ENCODE measurements around the gene DPF3. TPM values are rescaled to one million over a fixed set of nuclear protein-coding genes. Genes with fewer than 3 reads are reported as not detected.

The DPF3 gene
- total and polyA plus RNA-seq, 2 donors (not counting 1 experiment from before 2014, with no cell fraction given), result 3.4 to 10.2 TPM

GRCh38 chr14:72630374-72630773 is 263.5 kb downstream of the DPF3 start:
- H3K4me1 Mint-ChIP-seq, result peaks cover 11% of the 10 kb centered on the region
- DNase-seq (no peak), ATAC-seq (ENCODE audit: low read depth) (no peak)
- TF ChIP-seq CTCF (IDR thresholded peaks at IDR 0.05) (no peak), EZH2 (IDR thresholded peaks at IDR 0.05; ENCODE audit: borderline replicate concordance, insufficient read depth, low read depth, low read length, poor library complexity, severe bottlenecking) (no peak)
- Histone ChIP-seq H2AFZ (ENCODE audit: insufficient read depth, low read depth, low read length, poor library complexity, severe bottlenecking) (no peak overlapping the region), H3K79me2 (ENCODE audit: control insufficient read depth, insufficient read depth, low read length) (no peaks in the 10 kb centered on the region), H3K9ac (ENCODE audit: low read length) (no peak overlapping the region), H3K4me1 (ENCODE audit: control insufficient read depth in 2 of 2, insufficient read depth in 2 of 2, low read length in 2 of 2) (no peaks in the 10 kb centered on the region), H3K4me2 (replicated peaks; ENCODE audit: low read depth, low read length, poor library complexity, severe bottlenecking) (no peak overlapping the region), H3K27me3 (replicated peaks in 1 of 4; ENCODE audit: control extremely low read depth in 1 of 4, control insufficient read depth in 3 of 4, insufficient read depth in 4 of 4, low read length in 3 of 4) (no peaks in the 10 kb centered on the region), H3K4me3 (ENCODE audit: control extremely low read depth in 1 of 5, extremely low read depth in 1 of 5, insufficient read depth in 1 of 5, low read depth in 2 of 5, low read length in 4 of 5) (no peak overlapping the region), H3K9me3 (ENCODE audit: control extremely low read depth in 1 of 3, control insufficient read depth in 2 of 3, insufficient read depth in 1 of 3, low read length in 2 of 3) (peaks cover 0 to 6% (median 0%) of the 10 kb centered on the region in 3 donors), H3K36me3 (replicated peaks in 1 of 2; ENCODE audit: control extremely low read depth in 1 of 2, control insufficient read depth in 1 of 2, extremely low read depth in 1 of 2, insufficient read depth in 2 of 2, low read length in 1 of 2) (no peaks in the 10 kb centered on the region), H3K27ac (ENCODE audit: low read length in 2 of 2) (no peak overlapping the region), H4K20me1 (ENCODE audit: control insufficient read depth, insufficient read depth, low read length, poor library complexity, severe bottlenecking) (no peaks in the 10 kb centered on the region)
- intact Hi-C loops (cut with micrococcal nuclease), result no loop called here
- ChIA-PET CTCF (no interaction called here), POLR2A (no interaction called here)
- 100% methylated on average over 4 of the region's 4 CpGs for WGBS (ENCODE audit: insufficient coverage)
- peaks cover 3% of the 10 kb centered on the region for H3K27me3 Mint-ChIP-seq
- no peaks in the 10 kb centered on the region for H3K9me3 Mint-ChIP-seq (ENCODE audit: insufficient read depth)
- no peak overlapping the region for H3K27ac Mint-ChIP-seq
- H3K4me3 Mint-ChIP-seq, result no peak overlapping the region

GRCh38 chr14:72629534-72629933 is 264.4 kb downstream of the DPF3 start:
- Histone ChIP-seq H3K9ac (ENCODE audit: low read length) (no peak overlapping the region), H3K27ac (ENCODE audit: low read length in 2 of 2) (no peak overlapping the region), H3K9me3 (ENCODE audit: control extremely low read depth in 1 of 3, control insufficient read depth in 2 of 3, insufficient read depth in 1 of 3, low read length in 2 of 3) (peaks cover 0 to 6% (median 0%) of the 10 kb centered on the region in 3 donors), H3K4me1 (ENCODE audit: control insufficient read depth in 2 of 2, insufficient read depth in 2 of 2, low read length in 2 of 2) (no peaks in the 10 kb centered on the region), H3K27me3 (replicated peaks in 1 of 4; ENCODE audit: control extremely low read depth in 1 of 4, control insufficient read depth in 3 of 4, insufficient read depth in 4 of 4, low read length in 3 of 4) (no peaks in the 10 kb centered on the region), H3K4me3 (ENCODE audit: control extremely low read depth in 1 of 5, extremely low read depth in 1 of 5, insufficient read depth in 1 of 5, low read depth in 2 of 5, low read length in 4 of 5) (no peak overlapping the region), H2AFZ (ENCODE audit: insufficient read depth, low read depth, low read length, poor library complexity, severe bottlenecking) (no peak overlapping the region), H3K36me3 (replicated peaks in 1 of 2; ENCODE audit: control extremely low read depth in 1 of 2, control insufficient read depth in 1 of 2, extremely low read depth in 1 of 2, insufficient read depth in 2 of 2, low read length in 1 of 2) (no peaks in the 10 kb centered on the region), H4K20me1 (ENCODE audit: control insufficient read depth, insufficient read depth, low read length, poor library complexity, severe bottlenecking) (no peaks in the 10 kb centered on the region), H3K79me2 (ENCODE audit: control insufficient read depth, insufficient read depth, low read length) (no peaks in the 10 kb centered on the region), H3K4me2 (replicated peaks; ENCODE audit: low read depth, low read length, poor library complexity, severe bottlenecking) (no peak overlapping the region)
- TF ChIP-seq CTCF (IDR thresholded peaks at IDR 0.05) (no peak), EZH2 (IDR thresholded peaks at IDR 0.05; ENCODE audit: borderline replicate concordance, insufficient read depth, low read depth, low read length, poor library complexity, severe bottlenecking) (no peak)
- ChIA-PET CTCF (no interaction called here), POLR2A (no interaction called here)
- intact Hi-C loops (cut with micrococcal nuclease), result no loop called here
- H3K27me3 Mint-ChIP-seq, result peaks cover 3% of the 10 kb centered on the region
- H3K4me1 Mint-ChIP-seq, result peaks cover 10% of the 10 kb centered on the region
- 100% methylated on average over 1 of the region's 2 CpGs for WGBS (ENCODE audit: insufficient coverage)
- ATAC-seq (ENCODE audit: low read depth) (no peak), DNase-seq (no peak)
- no peak overlapping the region for H3K27ac Mint-ChIP-seq
- H3K9me3 Mint-ChIP-seq (ENCODE audit: insufficient read depth), result no peaks in the 10 kb centered on the region
- no peak overlapping the region for H3K4me3 Mint-ChIP-seq

All from B cell (primary cell).